Measurements from ENCODE around the gene CSPG4. TPM values are rescaled to one million over a fixed set of nuclear protein-coding genes. Genes with fewer than 3 reads are reported as not detected.

Gene CSPG4
- total RNA-seq, 1 donor = 86.8 TPM

GRCh38 chr15:75649848-75650247 is 62.8 kb downstream of the CSPG4 start:
- DNase-seq (ENCODE audit: low read depth) = no peak
- peak overlapping the region; percentile 57 for H3K4me3 ChIP-seq (ENCODE audit: low read depth, low read length)
- no peak for TF ChIP-seq CTCF (IDR thresholded peaks at IDR 0.05; ENCODE audit: insufficient read depth, low read depth, low read length)

- no peak for DNase-seq (ENCODE audit: low read depth)
- TF ChIP-seq CTCF (IDR thresholded peaks at IDR 0.05; ENCODE audit: insufficient read depth, low read depth, low read length) = no peak
- H3K4me3 ChIP-seq (ENCODE audit: low read depth, low read length) = peak overlapping the region; percentile 91
These were observed 63.4 kb downstream of the CSPG4 start for GRCh38 chr15:75649045-75649761.

GRCh38 chr15:75648156-75649000 is 64.3 kb downstream of the CSPG4 start:
- H3K4me3 ChIP-seq (ENCODE audit: low read depth, low read length) = peak overlapping the region; percentile 91
- peak; percentile 63 for DNase-seq (ENCODE audit: low read depth)
- TF ChIP-seq CTCF (IDR thresholded peaks at IDR 0.05; ENCODE audit: insufficient read depth, low read depth, low read length) = no peak

- peak; percentile 89 for DNase-seq (ENCODE audit: low read depth)
- H3K4me3 ChIP-seq (ENCODE audit: low read depth, low read length) = peak within 1 kb of the TSS; percentile 91
- TF ChIP-seq CTCF (IDR thresholded peaks at IDR 0.05; ENCODE audit: insufficient read depth, low read depth, low read length) = peak; percentile 63
These were observed 65.1 kb downstream of the CSPG4 start, which contains the start of gene SNX33 for GRCh38 chr15:75647370-75648155. Gene SNX33 (plus strand): TSS chr15:75647912. CDS start chr15:75649103, 1,191 bp downstream.

- peak; percentile 31 for DNase-seq (ENCODE audit: low read depth)
- no peak for TF ChIP-seq CTCF (IDR thresholded peaks at IDR 0.05; ENCODE audit: insufficient read depth, low read depth, low read length)
- peak overlapping the region; percentile 91 for H3K4me3 ChIP-seq (ENCODE audit: low read depth, low read length)
These were observed 65.7 kb downstream of the CSPG4 start for GRCh38 chr15:75646944-75647364.

GRCh38 chr15:75646112-75646943 is 66.3 kb downstream of the CSPG4 start:
- no peak for TF ChIP-seq CTCF (IDR thresholded peaks at IDR 0.05; ENCODE audit: insufficient read depth, low read depth, low read length)
- peak overlapping the region; percentile 91 for H3K4me3 ChIP-seq (ENCODE audit: low read depth, low read length)
- no peak for DNase-seq (ENCODE audit: low read depth)
